H9 (cell line): ENCODE data around the gene CCDC78. TPM values are rescaled to one million over a fixed set of nuclear protein-coding genes. Genes with fewer than 3 reads are reported as not detected.
A peak's percentile ranks its signal among the peaks of the same experiment; 100 is the strongest.

ENCODE experiments used
- DNase-seq: peaks from one replicate; pipeline ENCODE4 v3.0.0-alpha.2; 2017
- H2AFZ ChIP-seq: one replicate; pipeline ENCODE4 v1.6.1; 2013; ENCODE audit warnings: mild to moderate bottlenecking, low read length, control low read depth, moderate library complexity
- H2AK5ac ChIP-seq: 2 replicates; pipeline ENCODE4 v1.6.1; 2013; ENCODE audit warnings: low read length, control low read depth, mixed read lengths; ENCODE audit not compliant: insufficient read length
- H2BK120ac ChIP-seq: one replicate; pipeline ENCODE4 v1.6.1; 2013; ENCODE audit warnings: low read depth, mild to moderate bottlenecking, low read length, control low read depth, inconsistent platforms; ENCODE audit not compliant: poor library complexity, severe bottlenecking
- H2BK12ac ChIP-seq: 2 replicates; pipeline ENCODE4 v1.6.1; 2013; ENCODE audit warnings: low read length, control low read depth, mixed read lengths, low read depth; ENCODE audit not compliant: insufficient read length
- H2BK15ac ChIP-seq: 2 replicates; pipeline ENCODE4 v1.6.1; 2013; ENCODE audit warnings: low read depth, low read length, control low read depth
- H2BK20ac ChIP-seq: one replicate; pipeline ENCODE4 v1.6.1; 2013; ENCODE audit warnings: low read depth, mild to moderate bottlenecking, low read length, control low read depth, inconsistent platforms; ENCODE audit not compliant: poor library complexity, severe bottlenecking
- H2BK5ac ChIP-seq: 2 replicates; pipeline ENCODE4 v1.6.1; 2013; ENCODE audit warnings: low read length, control low read depth, mixed read lengths; ENCODE audit not compliant: insufficient read length
- H3K14ac ChIP-seq: 2 replicates; pipeline ENCODE4 v1.6.1; 2013; ENCODE audit warnings: low read length, control low read depth; ENCODE audit not compliant: insufficient read depth
- H3K18ac ChIP-seq: 2 replicates; pipeline ENCODE4 v1.6.1; 2013; ENCODE audit warnings: low read depth, mild to moderate bottlenecking, mixed read lengths, low read length, control low read depth; ENCODE audit not compliant: insufficient read length
- H3K23ac ChIP-seq: 2 replicates; pipeline ENCODE4 v1.6.1; 2013; ENCODE audit warnings: low read length, control low read depth, mixed read lengths, low read depth; ENCODE audit not compliant: insufficient read length
- H3K23me2 ChIP-seq: 2 replicates; pipeline ENCODE4 v1.6.1; 2013; ENCODE audit warnings: low read depth, mild to moderate bottlenecking, mixed read lengths, low read length, control low read depth; ENCODE audit not compliant: insufficient read length, poor library complexity, severe bottlenecking
- H3K27ac ChIP-seq: 2 replicates; pipeline ENCODE4 v1.5.1; 2013; ENCODE audit warnings: low read length, control low read depth, mixed read lengths, low read depth; ENCODE audit not compliant: insufficient read length
- H3K27me3 ChIP-seq: 2 replicates; pipeline ENCODE4 v1.6.1; 2013; ENCODE audit warnings: low read length, control low read depth, inconsistent platforms; ENCODE audit not compliant: insufficient read depth
- H3K4ac ChIP-seq: 2 replicates; pipeline ENCODE4 v1.6.1; 2013; ENCODE audit warnings: low read depth, mild to moderate bottlenecking, control low read depth, inconsistent platforms, low read length, moderate library complexity
- H3K4me1 ChIP-seq: 2 replicates; pipeline ENCODE4 v1.6.1; 2013; ENCODE audit warnings: low read length, control low read depth, inconsistent platforms; ENCODE audit not compliant: insufficient read depth
- H3K4me2 ChIP-seq: 2 replicates; pipeline ENCODE4 v1.6.1; 2013; ENCODE audit warnings: low read length, control low read depth, mixed read lengths; ENCODE audit not compliant: insufficient read length, insufficient read depth
- H3K56ac ChIP-seq: 2 replicates; pipeline ENCODE4 v1.6.1; 2013; ENCODE audit warnings: low read depth, mild to moderate bottlenecking, mixed read lengths, low read length, control low read depth; ENCODE audit not compliant: insufficient read length
- H3K79me1 ChIP-seq: 2 replicates; pipeline ENCODE4 v1.6.1; 2013; ENCODE audit warnings: low read depth, mild to moderate bottlenecking, moderate library complexity, low read length, control low read depth, inconsistent platforms; ENCODE audit not compliant: insufficient read depth, poor library complexity, severe bottlenecking
- H3K79me2 ChIP-seq: 2 replicates; pipeline ENCODE4 v1.6.1; 2013; ENCODE audit warnings: low read length, control low read depth, inconsistent platforms; ENCODE audit not compliant: insufficient read depth
- H3K9ac ChIP-seq: 2 replicates; pipeline ENCODE4 v1.6.1; 2013; ENCODE audit warnings: low read length, control low read depth, mixed read lengths; ENCODE audit not compliant: insufficient read length; ENCODE audit errors: extremely low read depth
- H3K9me3 ChIP-seq: one replicate; pipeline ENCODE4 v1.6.1; 2013; ENCODE audit warnings: low read depth, low read length, inconsistent platforms; ENCODE audit not compliant: control insufficient read depth
- H3T11ph ChIP-seq: one replicate; pipeline ENCODE4 v1.6.1; 2013; ENCODE audit warnings: mild to moderate bottlenecking, low read length, control low read depth, inconsistent platforms
- H4K20me1 ChIP-seq: one replicate; pipeline ENCODE4 v1.6.1; 2013; ENCODE audit not compliant: control insufficient read depth, insufficient read length, insufficient read depth
- H4K5ac ChIP-seq: 2 replicates; pipeline ENCODE4 v1.6.1; 2013; ENCODE audit warnings: low read depth, mild to moderate bottlenecking, mixed read lengths, low read length, control low read depth; ENCODE audit not compliant: insufficient read length
- H4K8ac ChIP-seq: replicated peaks from 2 replicates; pipeline ENCODE4 v1.6.1; 2013; ENCODE audit warnings: low read length, control low read depth, mixed read lengths, low read depth; ENCODE audit not compliant: insufficient read length
- H4K91ac ChIP-seq: 2 replicates; pipeline ENCODE4 v1.6.1; 2013; ENCODE audit warnings: low read depth, mild to moderate bottlenecking, moderate library complexity, mixed read lengths, low read length, control low read depth; ENCODE audit not compliant: insufficient read length
- H3K27ac Mint-ChIP-seq, 3 experiments: 2 replicates in 2 of 3; 3 replicates in 1 of 3; pipeline ENCODE4 v1.8.0; 2020 to 2021; ENCODE audit warnings: mixed read lengths in 3 of 3, mild to moderate bottlenecking in 1 of 3, moderate library complexity in 1 of 3
- H3K27me3 Mint-ChIP-seq: 2 replicates; pipeline ENCODE4 v1.8.0; 2021; ENCODE audit warnings: low read depth, mild to moderate bottlenecking, moderate library complexity, mixed read lengths
- H3K36me3 Mint-ChIP-seq, 3 experiments: 2 replicates in 2 of 3; 3 replicates in 1 of 3; pipeline ENCODE4 v1.8.0; 2020 to 2021; ENCODE audit warnings: low read depth in 3 of 3, mixed read lengths in 3 of 3; ENCODE audit not compliant: insufficient read depth in 1 of 3
- H3K4me1 Mint-ChIP-seq, 2 experiments: 2 replicates each; pipeline ENCODE4 v1.8.0; 2020; ENCODE audit warnings: mixed read lengths in 2 of 2
- H3K4me3 Mint-ChIP-seq, 2 experiments: 2 replicates in 1 of 2; 3 replicates in 1 of 2; pipeline ENCODE4 v1.8.0; 2020 to 2021; ENCODE audit warnings: mild to moderate bottlenecking in 2 of 2, mixed read lengths in 2 of 2, moderate library complexity in 1 of 2
- H3K9me3 Mint-ChIP-seq, 2 experiments: 2 replicates in 1 of 2; 3 replicates in 1 of 2; pipeline ENCODE4 v1.8.0; 2020; ENCODE audit warnings: mild to moderate bottlenecking in 2 of 2, mixed read lengths in 2 of 2, moderate library complexity in 1 of 2
- CTCF ChIP-seq: fragments of 200-600 bp; sonication (generic); conservative IDR thresholded peaks from 3 replicates; pipeline ENCODE4 v1.8.0; 2021; ENCODE audit warnings: antibody characterized with exemption, mild to moderate bottlenecking
- WGBS: extraction: QIAGEN DNeasy Blood & Tissue Kit; methylation state at CpG from one replicate; pipeline ENCODE4 v1.1.7; 2013; ENCODE audit warnings: missing lambda C conversion rate, low lambda C conversion rate, mixed read lengths; ENCODE audit not compliant: insufficient read length; ENCODE audit errors: extremely low coverage; 5-methylcytosine and 5-hydroxymethylcytosine counted together
- total RNA-seq: library from RNA; stranded (reverse); gene quantifications from 2 replicates; pipeline ENCODE4 v1.2.1, GENCODE V29; 2021

Gene CCDC78
- total RNA-seq, 1 experiment from 2014 or later = 12.1 TPM

- TF ChIP-seq CTCF = no peak
- Histone ChIP-seq H3K4ac (no peak overlapping the region), H2BK20ac (no peak overlapping the region), H3K79me2 (no peaks in the 10 kb centered on the region), H2AK5ac (no peak overlapping the region), H4K5ac (no peak overlapping the region), H2BK12ac (no peak overlapping the region), H3T11ph (no peak overlapping the region), H3K9ac (no peak overlapping the region), H3K4me1 (no peaks in the 10 kb centered on the region), H4K8ac (no peak overlapping the region), H3K79me1 (no peaks in the 10 kb centered on the region), H3K18ac (no peak overlapping the region), H3K4me2 (no peak overlapping the region), H2BK15ac (no peak overlapping the region), H3K14ac (no peak overlapping the region), H3K23me2 (no peaks in the 10 kb centered on the region), H2AFZ (no peak overlapping the region), H3K9me3 (no peaks in the 10 kb centered on the region), H3K27me3 (no peaks in the 10 kb centered on the region), H3K27ac (no peak overlapping the region), H2BK120ac (no peak overlapping the region), H2BK5ac (no peak overlapping the region), H4K91ac (no peak overlapping the region), H3K56ac (no peak overlapping the region), H3K23ac (no peak overlapping the region), H4K20me1 (no peaks in the 10 kb centered on the region)
- H3K9me3 Mint-ChIP-seq = no peaks in the 10 kb centered on the region; a peak in 1 of 5 replicates
- peak overlapping the region in 1 of 2 experiments; percentile 69; a peak in 3 of 5 replicates for H3K4me3 Mint-ChIP-seq
- H3K27ac Mint-ChIP-seq = peak overlapping the region in 2 of 3 experiments; percentile 45 to 48; a peak in 3 of 7 replicates
- H3K27me3 Mint-ChIP-seq = peaks cover 23% of the 10 kb centered on the region
- no peaks in the 10 kb centered on the region for H3K36me3 Mint-ChIP-seq
- no CpG with 5 or more reads among the region's 39 CpGs for WGBS
- peaks cover 20 to 29% of the 10 kb centered on the region in 2 experiments for H3K4me1 Mint-ChIP-seq
- DNase-seq = no peak
Observed at GRCh38 chr16:751152-752006, 25.1 kb upstream of the CCDC78 start.
